ENCODE measurements around the gene IFT25. TPM values are rescaled to one million over a fixed set of nuclear protein-coding genes. Genes with fewer than 3 reads are reported as not detected.
A peak's percentile ranks its signal among the peaks of the same experiment; 100 is the strongest.

The IFT25 gene
- polyA plus RNA-seq, 1 experiment = 12.8 TPM

GRCh38 chr1:53945183-53945432 lies 391 bp downstream of the IFT25 start:
- Histone ChIP-seq H3K4me3 (ENCODE audit: low read depth, low read length) (peak overlapping the region; percentile 98), H3K27me3 (ENCODE audit: control insufficient read depth, insufficient read depth, low read length) (no peaks in the 10 kb centered on the region), H3K36me3 (ENCODE audit: control insufficient read depth, insufficient read depth, low read length) (no peaks in the 10 kb centered on the region; the same call in 1 of the 2 replicates)
- CTCF ChIA-PET = interaction anchor here (0.9 to 1.0 kb wide), 4 partner anchors 10 to 66 kb away, joined by 3 to 4 read pairs (median 4); no protein-coding TSS in a partner anchor
- TF ChIP-seq CTCF (IDR thresholded peaks at IDR 0.05; ENCODE audit: insufficient read depth, low read depth, low read length) = no peak
- POLR2A ChIA-PET = interaction anchor here (1.0 to 1.4 kb wide), 2 partner anchors 42 to 48 kb away, joined by 3 to 4 read pairs; no protein-coding TSS in a partner anchor
- no peak for DNase-seq (ENCODE audit: low read depth)

GRCh38 chr1:53944469-53945182 lies 873 bp downstream of the IFT25 start:
- peak overlapping the region; percentile 98 for H3K4me3 ChIP-seq (ENCODE audit: low read depth, low read length)
- H3K27me3 ChIP-seq (ENCODE audit: control insufficient read depth, insufficient read depth, low read length) = no peaks in the 10 kb centered on the region
- no peak for DNase-seq (ENCODE audit: low read depth)
- TF ChIP-seq CTCF (IDR thresholded peaks at IDR 0.05; ENCODE audit: insufficient read depth, low read depth, low read length) = no peak
- H3K36me3 ChIP-seq (ENCODE audit: control insufficient read depth, insufficient read depth, low read length) = no peaks in the 10 kb centered on the region; the same call in 1 of the 2 replicates
- CTCF ChIA-PET = interaction anchor here (0.9 to 1.0 kb wide), 4 partner anchors 10 to 66 kb away, joined by 3 to 4 read pairs (median 4); no protein-coding TSS in a partner anchor
- POLR2A ChIA-PET = interaction anchor here (1.0 to 1.4 kb wide), 2 partner anchors 42 to 48 kb away, joined by 3 to 4 read pairs; no protein-coding TSS in a partner anchor

- no peak for DNase-seq (ENCODE audit: low read depth)
- Histone ChIP-seq H3K36me3 (ENCODE audit: control insufficient read depth, insufficient read depth, low read length) (no peaks in the 10 kb centered on the region; the same call in 1 of the 2 replicates), H3K4me3 (ENCODE audit: low read depth, low read length) (no peak overlapping the region), H3K27me3 (ENCODE audit: control insufficient read depth, insufficient read depth, low read length) (no peaks in the 10 kb centered on the region)
- ChIA-PET POLR2A (no interaction called here), CTCF (interaction anchor here (0.6 kb wide), 1 partner anchor 58 kb away, joined by 3 read pairs; no protein-coding TSS in a partner anchor)
- TF ChIP-seq CTCF (IDR thresholded peaks at IDR 0.05; ENCODE audit: insufficient read depth, low read depth, low read length) = no peak
These were observed 1.9 kb downstream of the IFT25 start for GRCh38 chr1:53943490-53944043.

- no peak overlapping the region for H3K4me3 ChIP-seq (ENCODE audit: low read depth, low read length)
- ChIA-PET POLR2A (no interaction called here), CTCF (interaction anchor here (0.6 kb wide), 1 partner anchor 58 kb away, joined by 3 read pairs; no protein-coding TSS in a partner anchor)
- no peak for TF ChIP-seq CTCF (IDR thresholded peaks at IDR 0.05; ENCODE audit: insufficient read depth, low read depth, low read length)
- H3K36me3 ChIP-seq (ENCODE audit: control insufficient read depth, insufficient read depth, low read length) = no peaks in the 10 kb centered on the region; the same call in 1 of the 2 replicates
- H3K27me3 ChIP-seq (ENCODE audit: control insufficient read depth, insufficient read depth, low read length) = no peaks in the 10 kb centered on the region
- no peak for DNase-seq (ENCODE audit: low read depth)
These were observed 2.4 kb downstream of the IFT25 start for GRCh38 chr1:53943090-53943489.

- no peak overlapping the region for H3K4me3 ChIP-seq (ENCODE audit: low read depth, low read length)
- ChIA-PET POLR2A (no interaction called here), CTCF (interaction anchor here (1.0 to 1.5 kb wide), 3 partner anchors 18 to 64 kb away, joined by 4 read pairs; no protein-coding TSS in a partner anchor)
- H3K27me3 ChIP-seq (ENCODE audit: control insufficient read depth, insufficient read depth, low read length) = no peaks in the 10 kb centered on the region
- no peak for TF ChIP-seq CTCF (IDR thresholded peaks at IDR 0.05; ENCODE audit: insufficient read depth, low read depth, low read length)
- no peak for DNase-seq (ENCODE audit: low read depth)
- no peaks in the 10 kb centered on the region; the same call in 1 of the 2 replicates for H3K36me3 ChIP-seq (ENCODE audit: control insufficient read depth, insufficient read depth, low read length)
These were observed 3.2 kb downstream of the IFT25 start for GRCh38 chr1:53942127-53942957.
